AG10803 (cell line): Measurements from ENCODE around the gene PID1.
A peak's percentile ranks its signal among the peaks of the same experiment; 100 is the strongest.

Experiments used
- DNase-seq: peaks from one replicate; pipeline ENCODE4 v3.0.0; 2010; ENCODE audit warnings: low read depth
- H3K4me3 ChIP-seq: 2 replicates; pipeline ENCODE4 v1.5.1; 2011; ENCODE audit warnings: mild to moderate bottlenecking, low read length, control low read depth
- CTCF ChIP-seq: conservative IDR thresholded peaks from 2 replicates; pipeline ENCODE4 v1.5.1; 2011; ENCODE audit warnings: mild to moderate bottlenecking, low read length, control low read depth, inconsistent platforms

The PID1 gene

DNA sequence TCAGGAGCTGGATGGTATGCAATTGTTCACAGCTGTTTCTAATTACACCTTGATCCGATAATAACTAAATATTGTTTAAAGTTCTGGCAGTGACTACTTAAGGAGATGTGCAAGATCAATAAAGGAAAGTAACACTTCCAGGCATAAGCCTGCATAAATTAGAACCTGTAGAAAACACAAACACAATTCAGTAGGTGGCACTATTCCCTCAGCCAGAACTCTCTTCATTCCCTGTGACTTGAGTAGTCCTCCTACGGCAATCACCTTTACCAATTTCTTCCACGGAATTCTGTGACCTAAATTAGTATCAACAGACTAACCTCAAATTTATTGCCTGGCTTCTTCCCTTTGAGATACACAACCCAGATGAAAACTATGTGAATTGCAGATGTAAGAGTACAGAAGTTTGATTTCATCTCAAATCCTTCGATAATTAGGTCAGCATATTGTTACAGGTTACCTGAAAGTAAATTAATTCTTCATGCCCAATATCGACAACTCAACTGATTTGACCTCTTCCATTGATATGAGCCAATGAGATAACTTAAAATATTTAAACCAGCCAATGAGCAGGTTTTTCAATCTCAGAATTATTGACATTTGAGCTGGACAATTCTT lies 137.8 kb downstream of the PID1 start:
- DNase-seq: peak; percentile 45
- peak; percentile 68 for TF ChIP-seq CTCF
- no peak overlapping the region for H3K4me3 ChIP-seq

GRCh38 chr2:229132236-229132635 lies 138.9 kb downstream of the PID1 start:
- no peak overlapping the region for H3K4me3 ChIP-seq
- DNase-seq: no peak
- TF ChIP-seq CTCF: no peak

DNA sequence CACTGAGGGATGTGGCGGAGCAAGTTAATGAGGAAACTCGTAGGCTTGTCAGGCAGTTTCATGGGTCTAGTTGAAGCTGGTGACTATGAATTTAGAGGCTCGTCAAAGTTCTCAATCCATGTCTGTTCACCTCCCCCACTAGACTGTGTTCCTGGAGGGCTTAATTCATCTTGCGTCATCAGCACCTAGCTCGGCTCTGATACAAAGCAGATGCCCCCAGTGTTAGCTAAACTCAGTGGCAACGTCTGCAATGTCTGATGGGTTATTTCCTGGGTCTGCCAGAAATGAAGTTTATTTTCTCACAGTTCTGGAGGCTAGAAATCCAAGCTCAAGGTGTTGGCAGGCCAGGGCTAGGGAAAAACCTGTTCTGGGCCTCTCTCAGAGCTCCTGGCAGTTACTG lies 140.6 kb downstream of the PID1 start:
- no peak for DNase-seq
- no peak for TF ChIP-seq CTCF
- H3K4me3 ChIP-seq: no peak overlapping the region

DNA sequence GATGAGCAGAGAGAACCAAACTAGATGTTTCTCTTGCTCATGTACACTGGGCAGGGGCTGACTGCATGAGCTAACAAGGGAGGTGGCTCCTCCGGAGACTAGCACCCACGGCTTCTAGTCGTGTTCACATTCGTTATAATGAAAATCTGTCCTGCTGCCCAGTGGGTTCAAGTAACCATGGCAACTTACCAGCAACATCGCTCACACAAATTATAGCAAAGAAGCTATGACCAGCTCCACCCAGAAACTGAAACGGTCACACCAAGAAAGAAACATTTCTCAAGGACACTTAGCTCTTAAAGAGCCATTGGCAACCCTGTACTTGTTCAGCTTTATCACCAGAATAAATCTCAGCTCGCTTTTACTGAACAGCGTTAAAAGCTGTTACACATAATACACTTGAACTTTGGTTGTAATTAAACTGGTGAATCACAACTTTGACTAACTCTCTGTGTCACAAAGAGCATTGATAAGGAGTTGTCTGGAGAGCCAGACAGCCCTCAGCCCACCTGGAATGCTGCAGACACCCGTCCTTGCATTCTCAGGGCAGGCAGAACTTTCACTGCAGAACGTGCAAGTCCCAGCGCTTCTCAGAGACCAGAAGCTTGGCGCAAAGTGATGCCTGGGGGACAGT lies 141.2 kb downstream of the PID1 start:
- TF ChIP-seq CTCF: no peak
- peak; percentile 38 for DNase-seq
- H3K4me3 ChIP-seq: no peak overlapping the region

DNA sequence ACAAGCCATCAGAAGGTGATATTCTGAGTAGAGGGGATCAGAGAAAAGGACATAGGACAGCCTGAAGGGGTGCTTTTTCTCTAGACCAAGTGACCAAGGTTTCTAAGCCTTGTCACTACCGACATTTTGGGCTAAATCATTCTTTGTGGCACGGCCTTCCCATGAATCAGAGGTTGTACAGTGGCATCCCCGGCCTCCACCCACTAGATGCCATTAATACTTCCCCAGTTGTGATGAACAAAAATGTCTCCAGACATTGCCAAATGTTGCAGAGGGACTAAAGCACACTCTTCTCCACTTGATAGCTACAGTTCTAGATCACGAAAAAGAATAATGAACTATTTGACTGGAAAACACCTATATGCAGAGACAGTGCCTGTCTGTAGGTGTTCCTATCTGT lies 143.6 kb downstream of the PID1 start:
- DNase-seq: no peak
- no peak for TF ChIP-seq CTCF

GRCh38 chr2:229126066-229126465 lies 145.0 kb downstream of the PID1 start:
- TF ChIP-seq CTCF: no peak
- H3K4me3 ChIP-seq: no peak overlapping the region
- no peak for DNase-seq

More for the DNA sequence above, 143.6 kb downstream of the PID1 start:
- H3K4me3 ChIP-seq: no peak overlapping the region

DNA sequence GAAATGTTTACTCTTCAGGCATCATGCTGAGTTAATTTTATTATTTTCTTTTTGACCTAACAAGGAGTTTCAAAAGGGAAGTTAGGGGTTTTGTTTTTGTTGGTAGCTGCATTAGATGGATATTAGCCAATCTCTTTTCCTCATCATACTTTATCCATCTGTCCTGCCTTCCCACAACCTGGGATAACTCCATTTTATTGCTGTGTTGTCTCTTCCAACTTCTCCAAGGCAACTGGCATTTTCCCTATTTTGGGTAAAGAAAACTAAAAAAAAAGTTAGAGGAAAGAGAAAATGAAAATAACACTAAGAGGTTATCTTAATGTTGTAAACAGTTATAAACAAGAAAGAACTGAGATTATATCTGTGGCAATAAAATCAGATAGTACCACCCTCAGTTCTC lies 147.0 kb downstream of the PID1 start:
- DNase-seq: no peak
- no peak for TF ChIP-seq CTCF
- no peak overlapping the region for H3K4me3 ChIP-seq
